T-helper 2 cell treated with Interferon-gamma antibody and Interleukin-4, amounts not matched to agents 5 μg/mL and 100 μg/mL, for 36 hours (primary cell): ENCODE measurements around the gene ZIC4.
A peak's percentile ranks its signal among the peaks of the same experiment; 100 is the strongest.

Source experiments
- DNase-seq: peaks from one replicate; pipeline ENCODE4 v3.0.0; 2021; ENCODE audit warnings: low spot score
- H3K27ac Mint-ChIP-seq: one replicate; pipeline ENCODE4 v1.8.0; 2021; ENCODE audit warnings: mild to moderate bottlenecking, mixed read lengths
- H3K27me3 Mint-ChIP-seq: one replicate; pipeline ENCODE4 v1.8.0; 2021; ENCODE audit warnings: low read depth, mixed read lengths
- H3K36me3 Mint-ChIP-seq: one replicate; pipeline ENCODE4 v1.8.0; 2021; ENCODE audit warnings: low read depth, mixed read lengths
- H3K4me1 Mint-ChIP-seq: one replicate; pipeline ENCODE4 v1.8.0; 2021; ENCODE audit warnings: low read depth, mixed read lengths
- H3K4me3 Mint-ChIP-seq: one replicate; pipeline ENCODE4 v1.8.0; 2022; ENCODE audit warnings: mild to moderate bottlenecking, moderate library complexity, mixed read lengths
- H3K9me3 Mint-ChIP-seq: one replicate; pipeline ENCODE4 v1.8.0; 2021; ENCODE audit warnings: mixed read lengths

The ZIC4 gene

DNA sequence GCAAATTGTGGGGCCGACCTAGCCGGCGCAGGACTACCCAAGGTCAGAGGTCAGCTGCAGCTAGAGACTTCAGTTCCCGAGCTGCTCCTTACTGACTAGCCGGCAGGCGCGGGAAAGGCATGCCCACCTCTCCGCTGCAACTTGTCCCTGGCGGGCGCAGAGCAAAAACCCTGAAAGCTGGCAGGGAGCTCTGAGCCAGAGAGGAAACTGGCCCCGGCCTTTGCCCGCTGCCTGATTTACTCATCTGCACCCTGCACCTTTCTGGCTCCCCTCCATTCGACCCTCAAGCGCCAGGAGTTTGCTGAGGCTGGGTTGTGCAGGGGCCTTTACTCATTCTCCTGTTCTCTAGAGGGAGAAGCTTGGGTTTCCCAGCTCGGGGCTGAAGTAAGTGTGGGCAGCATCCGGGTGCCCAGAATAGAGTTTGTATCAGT is 1.5 kb downstream of the ZIC4 start:
- Mint-ChIP-seq H3K27me3 (peaks cover 76% of the 10 kb centered on the region), H3K4me3 (no peak overlapping the region), H3K36me3 (peaks cover 7% of the 10 kb centered on the region), H3K4me1 (peaks cover 2% of the 10 kb centered on the region), H3K9me3 (peaks cover 13% of the 10 kb centered on the region), H3K27ac (no peak overlapping the region)
- no peak for DNase-seq

DNA sequence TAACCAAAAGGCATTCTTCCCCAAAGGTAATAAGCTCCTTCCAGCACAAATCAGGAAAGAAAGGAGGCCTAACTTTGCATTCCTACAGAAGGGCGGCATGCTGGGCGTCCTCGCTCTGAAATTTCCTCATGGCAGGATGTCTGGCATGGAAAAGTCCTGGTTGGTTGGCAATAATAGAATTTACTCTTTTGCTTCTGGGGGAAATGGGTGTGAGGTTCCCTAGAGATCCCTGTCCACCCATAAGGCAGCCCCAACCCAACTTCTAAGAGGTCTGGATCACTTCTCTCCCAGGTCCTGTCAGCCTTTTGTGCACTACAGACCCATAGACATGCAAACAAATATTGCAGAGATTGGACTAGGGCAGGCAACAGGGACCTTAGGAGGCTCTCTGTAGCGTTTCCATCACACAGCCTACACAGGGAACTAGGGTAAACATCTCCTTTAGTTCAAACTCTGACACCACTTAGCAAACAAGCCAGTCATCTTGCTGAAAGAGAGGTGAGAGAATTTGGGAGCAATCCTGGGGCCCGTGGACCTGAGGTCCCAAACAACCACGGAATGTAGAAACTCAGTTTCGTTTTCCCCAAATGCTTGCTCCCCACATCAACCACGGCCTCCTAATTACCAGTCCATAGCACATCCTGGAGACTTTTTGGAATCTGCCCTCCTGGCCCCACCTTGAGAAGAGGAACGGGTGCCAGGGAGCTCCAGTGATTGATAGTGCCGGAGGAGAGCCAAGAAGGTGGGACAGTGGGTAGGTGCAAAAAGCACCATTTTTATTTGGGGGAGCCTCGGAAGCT is 2.1 kb downstream of the ZIC4 start:
- peaks cover 7% of the 10 kb centered on the region for H3K36me3 Mint-ChIP-seq
- H3K4me3 Mint-ChIP-seq, result no peak overlapping the region
- peaks cover 2% of the 10 kb centered on the region for H3K4me1 Mint-ChIP-seq
- DNase-seq, result no peak
- H3K27ac Mint-ChIP-seq, result no peak overlapping the region
- peaks cover 78% of the 10 kb centered on the region for H3K27me3 Mint-ChIP-seq
- H3K9me3 Mint-ChIP-seq, result peaks cover 13% of the 10 kb centered on the region

DNA sequence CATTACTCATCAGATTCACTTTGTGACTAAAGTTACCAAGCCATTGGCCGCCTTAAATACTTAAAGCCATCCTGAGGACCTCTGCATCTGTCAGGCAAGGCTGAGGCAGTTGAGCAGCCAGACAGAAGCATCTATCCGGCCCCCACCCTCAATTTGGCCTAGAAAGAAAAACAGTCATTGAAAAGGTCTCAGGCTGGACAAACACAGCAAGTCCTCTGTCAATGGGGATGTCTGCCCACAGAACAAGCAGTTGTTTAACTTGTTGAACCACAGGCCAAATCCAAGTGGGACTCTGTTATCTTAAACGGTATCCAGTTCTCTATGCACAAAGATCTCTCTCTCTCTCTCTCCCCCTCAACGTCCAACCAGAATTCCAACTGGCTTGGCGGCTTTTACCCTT is 2.8 kb downstream of the ZIC4 start:
- H3K4me3 Mint-ChIP-seq, result no peak overlapping the region
- H3K9me3 Mint-ChIP-seq, result peaks cover 9% of the 10 kb centered on the region
- peaks cover 77% of the 10 kb centered on the region for H3K27me3 Mint-ChIP-seq
- H3K36me3 Mint-ChIP-seq, result peaks cover 6% of the 10 kb centered on the region
- H3K27ac Mint-ChIP-seq, result no peak overlapping the region
- no peak for DNase-seq
- H3K4me1 Mint-ChIP-seq, result peaks cover 1% of the 10 kb centered on the region

DNA sequence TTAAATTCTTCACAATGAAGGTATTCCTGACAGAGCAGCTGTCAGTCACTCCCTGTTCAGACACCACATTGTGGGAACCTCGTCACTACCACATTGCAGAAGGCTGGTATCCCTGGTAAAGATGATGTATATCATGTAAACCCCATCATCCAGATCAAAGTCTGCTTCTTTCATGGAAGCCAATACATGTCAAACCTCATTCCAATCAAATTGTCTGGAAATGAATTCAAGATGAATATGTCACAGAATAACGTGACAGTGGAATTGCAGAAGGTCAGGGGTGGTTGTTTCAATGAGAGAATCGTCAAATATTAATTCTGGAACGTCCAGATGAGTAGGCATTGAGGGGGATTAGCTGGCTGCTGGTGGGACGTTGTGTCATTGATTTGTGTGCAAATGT is 4.2 kb downstream of the ZIC4 start:
- Mint-ChIP-seq H3K27me3 (peaks cover 79% of the 10 kb centered on the region), H3K9me3 (no peaks in the 10 kb centered on the region), H3K4me1 (no peaks in the 10 kb centered on the region), H3K27ac (no peak overlapping the region), H3K4me3 (no peak overlapping the region), H3K36me3 (no peaks in the 10 kb centered on the region)
- DNase-seq, result no peak

DNA sequence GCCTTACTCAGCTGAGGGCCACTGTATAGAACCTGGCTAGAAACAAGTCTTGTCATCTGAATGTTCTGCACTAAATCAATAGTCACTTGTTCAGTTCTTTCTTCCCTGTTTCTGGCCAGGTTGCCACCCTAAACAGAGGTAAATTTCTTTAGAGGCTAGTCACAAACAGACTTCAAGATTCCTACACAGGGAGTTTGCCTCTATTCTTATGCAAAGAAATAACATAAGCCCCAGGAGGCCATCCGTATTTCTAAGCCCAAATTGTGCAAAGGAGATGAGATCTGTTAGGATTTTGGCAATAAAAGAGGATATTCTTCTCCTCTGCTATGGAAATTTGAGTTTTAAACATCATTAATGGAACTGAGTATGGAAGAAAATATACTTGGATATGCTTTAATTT is 4.9 kb downstream of the ZIC4 start:
- no peak for DNase-seq
- Mint-ChIP-seq H3K27me3 (peaks cover 74% of the 10 kb centered on the region), H3K4me3 (no peak overlapping the region), H3K36me3 (no peaks in the 10 kb centered on the region), H3K9me3 (no peaks in the 10 kb centered on the region), H3K4me1 (no peaks in the 10 kb centered on the region), H3K27ac (no peak overlapping the region)

DNA sequence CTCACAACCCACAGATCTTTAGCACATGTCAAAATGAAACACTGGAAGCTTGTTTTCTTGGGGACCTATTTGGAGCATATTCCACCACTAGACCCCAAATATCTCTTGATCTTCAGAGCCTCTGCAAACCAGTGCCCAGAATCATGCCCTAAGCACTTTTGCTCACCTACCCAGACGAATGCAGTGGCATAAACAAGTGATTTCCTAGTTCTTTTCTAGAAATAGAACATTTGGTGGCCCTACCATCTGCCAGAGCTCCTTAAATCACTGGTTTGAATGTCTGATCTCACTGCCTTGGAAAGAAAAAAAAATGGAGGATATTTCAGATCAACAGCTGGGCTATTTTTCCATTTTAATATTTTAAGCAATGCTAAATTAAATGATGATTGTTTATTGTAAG is 5.3 kb downstream of the ZIC4 start:
- Mint-ChIP-seq H3K27ac (no peak overlapping the region), H3K9me3 (no peaks in the 10 kb centered on the region), H3K4me3 (no peak overlapping the region), H3K36me3 (no peaks in the 10 kb centered on the region), H3K4me1 (no peaks in the 10 kb centered on the region), H3K27me3 (peaks cover 70% of the 10 kb centered on the region)
- no peak for DNase-seq

DNA sequence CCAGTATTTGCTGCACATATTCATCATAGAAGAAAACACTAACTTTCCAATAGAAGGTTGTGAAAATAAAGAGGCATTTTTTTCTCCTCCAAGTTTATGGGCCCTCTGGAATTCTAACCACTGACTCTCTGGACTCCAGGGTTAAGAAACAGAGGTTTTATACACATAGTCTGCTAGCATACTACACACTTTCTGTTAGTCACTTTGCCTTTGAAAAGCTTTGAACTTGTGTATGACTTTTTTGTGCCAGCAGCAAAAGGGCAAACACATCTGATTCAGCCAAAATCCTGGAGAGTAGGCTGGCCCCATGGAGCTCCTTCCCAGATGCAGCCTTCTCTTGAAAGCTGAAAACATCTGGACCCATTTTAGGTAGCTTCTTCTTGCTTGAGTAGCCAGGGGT is 6.2 kb downstream of the ZIC4 start:
- no peaks in the 10 kb centered on the region for H3K36me3 Mint-ChIP-seq
- DNase-seq, result no peak
- no peaks in the 10 kb centered on the region for H3K4me1 Mint-ChIP-seq
- H3K9me3 Mint-ChIP-seq, result no peaks in the 10 kb centered on the region
- no peak overlapping the region for H3K4me3 Mint-ChIP-seq
- peaks cover 70% of the 10 kb centered on the region for H3K27me3 Mint-ChIP-seq
- no peak overlapping the region for H3K27ac Mint-ChIP-seq

DNA sequence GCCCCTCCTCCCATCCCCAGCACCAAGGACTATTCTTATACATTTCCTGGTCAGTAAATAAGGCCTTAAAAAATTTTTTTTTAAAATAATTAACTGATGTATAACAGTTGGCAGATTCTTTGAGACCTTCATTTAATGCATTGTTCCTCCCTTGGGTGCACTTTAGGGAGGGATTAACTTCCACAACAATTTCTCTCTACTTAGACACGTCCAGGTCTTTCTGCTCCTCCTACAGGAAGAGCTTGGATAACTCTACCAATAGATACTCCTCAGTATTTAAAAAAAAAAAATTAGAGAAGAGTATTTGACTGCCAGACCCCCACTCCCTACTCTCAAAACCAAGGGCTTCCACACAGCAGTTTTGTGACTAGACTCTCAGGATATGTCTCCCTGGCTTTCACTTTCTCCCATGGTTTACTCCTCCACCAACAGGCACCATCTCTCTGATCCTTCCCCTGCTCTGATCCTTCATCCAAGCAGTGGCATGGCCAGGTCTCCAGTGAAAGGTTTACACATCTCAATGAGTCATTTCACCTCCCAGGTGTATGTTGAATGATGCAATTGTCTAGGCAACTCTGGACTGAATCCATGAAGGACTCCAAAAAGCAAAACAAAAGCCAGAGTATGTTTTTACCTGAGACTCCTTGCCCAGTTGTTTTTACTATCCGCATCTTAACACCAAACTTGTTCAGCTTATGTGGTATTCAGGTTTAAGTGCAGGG is 7.4 kb downstream of the ZIC4 start:
- peaks cover 69% of the 10 kb centered on the region for H3K27me3 Mint-ChIP-seq
- no peaks in the 10 kb centered on the region for H3K9me3 Mint-ChIP-seq
- no peak overlapping the region for H3K27ac Mint-ChIP-seq
- DNase-seq, result no peak
- no peak overlapping the region for H3K4me3 Mint-ChIP-seq
- no peaks in the 10 kb centered on the region for H3K36me3 Mint-ChIP-seq
- no peaks in the 10 kb centered on the region for H3K4me1 Mint-ChIP-seq

DNA sequence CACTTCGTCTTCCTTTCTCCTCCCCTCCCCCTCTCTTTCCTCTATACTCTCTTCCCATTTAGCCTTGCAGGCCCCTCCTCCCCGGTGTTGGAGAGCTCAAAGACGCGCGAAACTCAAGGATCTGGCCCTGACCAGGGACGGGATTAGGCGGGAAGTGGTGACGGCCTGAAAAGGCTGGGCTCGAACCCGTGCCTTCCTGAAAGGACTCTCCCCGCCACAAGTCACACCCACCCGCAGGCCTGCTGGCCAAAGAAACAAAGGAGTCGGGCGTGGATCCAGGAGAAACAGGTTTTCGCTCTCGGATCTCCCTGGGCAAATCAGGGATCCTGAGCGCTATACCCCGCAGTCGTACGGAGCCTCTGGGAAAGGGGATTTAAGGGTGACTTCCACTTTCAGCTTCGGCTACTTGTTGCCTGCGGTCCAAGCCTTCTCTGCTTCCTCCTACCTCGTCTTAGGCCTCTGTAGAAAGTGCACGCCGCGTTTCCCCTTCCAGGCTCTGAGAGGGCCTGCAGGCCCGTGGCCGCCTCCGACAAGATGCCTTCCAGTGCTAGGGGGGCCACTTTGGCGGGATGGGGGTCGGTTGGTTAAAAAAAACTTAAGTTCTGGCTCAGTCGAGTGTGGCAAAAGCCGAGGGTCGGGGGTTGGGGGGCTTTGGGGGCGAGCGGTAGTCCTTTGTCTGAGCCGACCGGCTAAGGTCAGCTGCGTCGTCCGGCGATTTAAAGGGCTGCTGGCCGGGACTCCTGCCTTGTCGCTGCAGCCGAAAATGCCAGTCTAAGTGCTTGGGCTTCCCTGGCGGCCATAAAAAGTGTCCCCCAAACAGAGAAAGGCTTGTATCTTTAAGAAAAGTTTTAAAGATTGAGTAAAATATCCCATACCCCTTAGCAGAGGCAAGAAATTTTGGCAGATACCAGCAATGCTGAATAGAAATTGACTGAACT is 8.2 kb downstream of the ZIC4 start:
- H3K27ac Mint-ChIP-seq, result peak overlapping the region; percentile 26
- H3K4me3 Mint-ChIP-seq, result no peak overlapping the region
- H3K27me3 Mint-ChIP-seq, result peaks cover 65% of the 10 kb centered on the region
- no peaks in the 10 kb centered on the region for H3K9me3 Mint-ChIP-seq
- H3K36me3 Mint-ChIP-seq, result no peaks in the 10 kb centered on the region
- no peaks in the 10 kb centered on the region for H3K4me1 Mint-ChIP-seq
- DNase-seq, result no peak

DNA sequence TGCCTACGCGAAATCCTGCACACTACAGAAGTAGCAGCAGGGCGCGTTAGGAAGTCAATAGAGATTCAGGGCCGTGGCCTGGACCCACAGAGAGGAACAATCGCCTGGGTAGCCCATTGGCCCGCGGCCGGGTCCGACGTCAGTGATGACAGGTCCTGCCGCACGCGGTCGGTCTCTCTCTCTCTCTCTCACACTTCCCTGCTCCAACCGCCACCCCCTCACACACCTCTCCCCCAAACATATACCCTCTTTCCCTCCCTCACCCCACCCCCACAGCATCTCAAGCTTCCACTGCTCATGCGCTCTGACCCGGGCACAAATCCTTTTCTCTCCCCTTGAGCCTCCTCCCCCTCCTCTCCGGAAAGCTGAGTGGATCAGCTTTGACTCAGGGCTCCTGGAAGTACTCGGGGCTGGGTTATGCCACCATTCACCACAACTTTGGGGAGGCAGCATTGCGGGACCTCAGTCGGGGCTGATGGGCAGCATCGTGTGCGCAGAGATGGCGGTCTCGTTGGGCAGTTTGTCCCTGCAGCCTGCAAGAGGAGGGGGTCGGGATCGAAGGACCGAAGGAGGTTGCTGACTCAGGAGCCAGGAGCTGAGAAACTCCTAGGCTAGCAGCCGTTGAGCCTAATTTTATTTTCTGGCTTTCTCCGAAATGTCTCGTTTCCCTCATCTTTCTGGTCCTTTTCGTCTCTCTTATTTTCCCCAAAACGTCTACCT is 9.0 kb downstream of the ZIC4 start:
- H3K4me3 Mint-ChIP-seq, result no peak overlapping the region
- H3K27me3 Mint-ChIP-seq, result peaks cover 68% of the 10 kb centered on the region
- no peaks in the 10 kb centered on the region for H3K4me1 Mint-ChIP-seq
- H3K27ac Mint-ChIP-seq, result no peak overlapping the region
- no peaks in the 10 kb centered on the region for H3K36me3 Mint-ChIP-seq
- no peak for DNase-seq
- no peaks in the 10 kb centered on the region for H3K9me3 Mint-ChIP-seq

DNA sequence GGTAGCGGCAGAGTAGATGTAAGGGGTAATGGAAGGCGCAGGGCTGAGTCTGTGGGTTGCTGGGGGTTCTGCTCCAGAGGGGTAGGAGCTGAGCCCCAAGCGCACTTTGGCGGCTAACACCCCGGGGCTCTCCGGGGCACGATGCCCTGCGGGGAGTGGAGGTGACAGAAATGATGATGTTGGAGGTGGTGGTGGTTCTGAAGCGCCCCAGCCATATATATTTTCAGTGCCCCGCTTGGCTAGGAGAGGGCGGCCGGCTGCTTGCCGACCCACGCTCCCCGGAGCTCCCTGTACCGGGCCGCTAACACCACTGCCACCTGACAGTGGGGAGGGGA is 9.7 kb downstream of the ZIC4 start:
- DNase-seq, result no peak
- Mint-ChIP-seq H3K4me1 (no peaks in the 10 kb centered on the region), H3K27ac (no peak overlapping the region), H3K36me3 (no peaks in the 10 kb centered on the region), H3K27me3 (peaks cover 70% of the 10 kb centered on the region), H3K4me3 (no peak overlapping the region), H3K9me3 (no peaks in the 10 kb centered on the region)

DNA sequence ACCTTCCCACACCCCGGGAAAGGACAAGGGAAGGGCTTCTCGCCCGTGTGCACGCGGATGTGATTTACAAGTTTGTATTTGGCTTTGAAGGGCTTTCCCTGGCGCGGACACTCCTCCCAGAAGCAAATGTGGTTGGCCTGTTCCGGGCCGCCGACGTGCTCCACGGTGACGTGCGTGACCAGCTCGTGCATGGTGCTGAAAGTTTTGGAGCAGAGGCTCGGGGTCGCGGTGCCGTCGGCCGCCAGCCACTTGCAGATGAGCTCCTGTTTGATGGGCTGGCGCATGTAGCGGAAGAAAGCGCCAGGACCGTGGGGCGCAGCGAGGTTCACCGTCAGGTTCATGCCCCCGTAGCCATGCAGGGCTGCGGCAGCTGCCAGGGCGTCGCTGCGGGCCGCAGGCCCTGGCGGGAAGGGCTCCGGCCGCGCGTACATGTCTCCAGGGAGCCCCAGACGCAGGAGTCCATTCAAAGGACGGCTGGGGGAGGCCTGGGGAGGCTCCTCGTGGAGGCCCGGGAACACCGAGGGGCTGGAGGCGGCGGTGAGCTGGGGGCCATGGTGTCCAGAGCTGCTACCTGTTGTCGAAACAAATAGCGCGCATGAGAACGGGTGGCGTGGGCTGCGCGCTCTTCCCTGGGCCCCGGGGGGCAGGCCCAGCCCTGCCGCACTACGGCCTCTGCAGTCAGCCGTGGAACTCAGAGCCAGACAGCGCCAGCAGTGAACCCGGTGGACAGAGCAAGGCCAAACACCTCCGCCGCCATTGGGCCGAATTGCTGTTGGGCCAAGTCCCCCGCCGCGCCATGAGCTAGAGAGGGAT is 10.2 kb downstream of the ZIC4 start:
- peaks cover 72% of the 10 kb centered on the region for H3K27me3 Mint-ChIP-seq
- DNase-seq, result no peak
- H3K36me3 Mint-ChIP-seq, result no peaks in the 10 kb centered on the region
- H3K9me3 Mint-ChIP-seq, result no peaks in the 10 kb centered on the region
- no peak overlapping the region for H3K4me3 Mint-ChIP-seq
- H3K27ac Mint-ChIP-seq, result no peak overlapping the region
- no peaks in the 10 kb centered on the region for H3K4me1 Mint-ChIP-seq

DNA sequence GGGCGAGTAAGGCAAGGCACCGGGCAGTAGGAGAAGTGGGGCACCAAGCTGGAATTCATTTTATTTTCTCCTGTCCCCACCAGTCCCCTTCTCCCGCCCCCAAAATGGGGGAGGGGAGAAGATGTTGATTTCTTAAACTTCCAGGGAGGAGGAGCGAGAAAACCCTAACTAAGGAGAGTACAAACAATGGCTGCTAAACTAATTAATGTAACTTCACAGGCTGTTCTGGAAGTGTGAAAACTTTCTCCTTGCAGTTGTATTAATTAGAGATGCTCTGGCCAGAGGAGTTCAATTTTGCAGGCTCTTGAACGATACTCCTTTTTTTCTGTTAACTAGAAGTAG is 11.5 kb downstream of the ZIC4 start:
- Mint-ChIP-seq H3K9me3 (no peaks in the 10 kb centered on the region), H3K36me3 (no peaks in the 10 kb centered on the region), H3K27ac (no peak overlapping the region), H3K4me3 (no peak overlapping the region), H3K27me3 (peaks cover 73% of the 10 kb centered on the region), H3K4me1 (no peaks in the 10 kb centered on the region)
- no peak for DNase-seq
